Muscle layer of duodenum (tissue), 2 donors: Measurements from ENCODE around the gene ALPI.
"Not testable (repeated sequence)": the region's sequence is repeated elsewhere in the genome, so short reads cannot be mapped to it uniquely, and the experiment has no call there.

Experiments
- H3K27ac ChIP-seq: one replicate; pipeline ENCODE4 v1.7.0; 2013; ENCODE audit warnings: mild to moderate bottlenecking, low read length
- H3K27me3 ChIP-seq: one replicate; pipeline ENCODE4 v1.7.0; 2013; ENCODE audit warnings: low read depth, mild to moderate bottlenecking, control low read depth, low read length
- H3K36me3 ChIP-seq, 2 donors: one replicate each; pipeline ENCODE4 v1.7.0; 2013; ENCODE audit warnings: low read length in 2 of 2, control low read depth in 1 of 2, mild to moderate bottlenecking in 1 of 2; ENCODE audit not compliant: insufficient read depth in 2 of 2, control insufficient read depth in 1 of 2
- H3K4me1 ChIP-seq, 2 donors: one replicate each; pipeline ENCODE4 v1.7.0; 2013; ENCODE audit warnings: low read length in 2 of 2, mild to moderate bottlenecking in 2 of 2, control low read depth in 1 of 2, moderate library complexity in 1 of 2; ENCODE audit not compliant: insufficient read depth in 2 of 2, control insufficient read depth in 1 of 2
- H3K4me3 ChIP-seq, 2 donors: one replicate each; pipeline ENCODE4 v1.7.0; 2013; ENCODE audit warnings: low read length in 2 of 2, low read depth in 1 of 2, mild to moderate bottlenecking in 1 of 2
- H3K9me3 ChIP-seq, 2 donors: one replicate each; pipeline ENCODE4 v1.7.0; 2013; ENCODE audit warnings: low read length in 2 of 2, control low read depth in 1 of 2, mild to moderate bottlenecking in 1 of 2; ENCODE audit not compliant: control insufficient read depth in 1 of 2
- donor health status: healthy.

Gene ALPI

DNA sequence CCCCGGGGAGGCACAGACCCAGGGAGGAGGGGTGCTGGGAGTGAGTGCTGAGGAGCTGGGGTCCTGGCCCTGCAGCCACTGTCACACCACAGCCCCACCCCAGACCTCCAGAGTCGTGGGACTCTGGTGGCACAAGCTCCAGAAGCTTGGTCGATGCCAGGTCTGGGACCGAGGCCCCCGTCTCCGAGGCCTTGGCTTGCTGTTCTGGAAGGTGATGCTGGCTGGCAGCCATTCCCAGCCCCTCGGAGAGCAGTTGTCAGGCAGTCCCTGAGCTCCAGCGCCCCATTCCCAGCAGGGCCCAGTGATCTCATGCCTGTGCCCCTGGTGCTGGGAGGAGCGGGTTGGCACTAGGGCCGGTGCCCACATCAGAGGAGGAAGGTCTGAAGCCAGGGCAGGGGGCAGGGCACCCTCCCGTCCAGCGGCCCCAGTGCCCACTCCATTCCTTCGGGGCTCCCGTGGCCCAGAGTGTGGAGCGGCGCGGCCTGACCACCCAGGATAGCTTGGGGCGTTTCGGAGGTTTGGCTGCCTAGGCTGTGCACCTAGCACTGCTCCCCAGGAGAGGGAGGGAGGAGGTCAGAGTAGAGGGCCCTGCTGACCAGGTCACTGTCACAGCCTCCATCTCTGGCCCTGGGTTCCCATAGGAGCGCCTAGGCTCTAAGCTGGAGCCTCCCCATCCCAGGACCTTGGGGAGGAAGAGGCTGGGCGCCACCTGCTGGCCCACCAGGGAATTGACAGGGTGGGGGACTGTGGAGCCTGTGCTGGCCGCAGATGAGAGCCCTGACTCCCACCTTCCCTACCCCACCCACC lies 16.8 kb upstream of the ALPI start:
- H3K36me3 ChIP-seq, result no peaks in the 10 kb centered on the region
- no peaks in the 10 kb centered on the region for H3K4me1 ChIP-seq
- no peaks in the 10 kb centered on the region for H3K27me3 ChIP-seq
- no peak overlapping the region for H3K4me3 ChIP-seq
- H3K27ac ChIP-seq, result no peak overlapping the region
- H3K9me3 ChIP-seq, result no peaks in the 10 kb centered on the region

GRCh38 chr2:232439758-232440135 lies 16.2 kb upstream of the ALPI start:
- Histone ChIP-seq H3K27me3 (no peaks in the 10 kb centered on the region), H3K27ac (no peak overlapping the region), H3K36me3 (no peaks in the 10 kb centered on the region), H3K4me1 (no peaks in the 10 kb centered on the region), H3K4me3 (no peak overlapping the region), H3K9me3 (no peaks in the 10 kb centered on the region)

- not testable (repeated sequence) for H3K4me3 ChIP-seq, H3K27me3 ChIP-seq, H3K4me1 ChIP-seq, H3K27ac ChIP-seq, H3K36me3 ChIP-seq, H3K9me3 ChIP-seq
Observed at GRCh38 chr2:232440220-232441018, 15.5 kb upstream of the ALPI start.

- no peaks in the 10 kb centered on the region for H3K4me1 ChIP-seq
- H3K36me3 ChIP-seq, result no peaks in the 10 kb centered on the region
- no peaks in the 10 kb centered on the region for H3K9me3 ChIP-seq
- H3K4me3 ChIP-seq, result no peak overlapping the region
- no peaks in the 10 kb centered on the region for H3K27me3 ChIP-seq
- H3K27ac ChIP-seq, result no peak overlapping the region
Observed at GRCh38 chr2:232441147-232441651, 14.8 kb upstream of the ALPI start.

- H3K27me3 ChIP-seq, H3K27ac ChIP-seq, H3K4me3 ChIP-seq, H3K36me3 ChIP-seq, H3K9me3 ChIP-seq, H3K4me1 ChIP-seq: not testable (repeated sequence)
Observed at GRCh38 chr2:232441922-232442321, 14.0 kb upstream of the ALPI start.

- H3K4me1 ChIP-seq, H3K4me3 ChIP-seq, H3K27ac ChIP-seq, H3K9me3 ChIP-seq, H3K36me3 ChIP-seq, H3K27me3 ChIP-seq: not testable (repeated sequence)
Observed at GRCh38 chr2:232442431-232442830, 13.5 kb upstream of the ALPI start.

DNA sequence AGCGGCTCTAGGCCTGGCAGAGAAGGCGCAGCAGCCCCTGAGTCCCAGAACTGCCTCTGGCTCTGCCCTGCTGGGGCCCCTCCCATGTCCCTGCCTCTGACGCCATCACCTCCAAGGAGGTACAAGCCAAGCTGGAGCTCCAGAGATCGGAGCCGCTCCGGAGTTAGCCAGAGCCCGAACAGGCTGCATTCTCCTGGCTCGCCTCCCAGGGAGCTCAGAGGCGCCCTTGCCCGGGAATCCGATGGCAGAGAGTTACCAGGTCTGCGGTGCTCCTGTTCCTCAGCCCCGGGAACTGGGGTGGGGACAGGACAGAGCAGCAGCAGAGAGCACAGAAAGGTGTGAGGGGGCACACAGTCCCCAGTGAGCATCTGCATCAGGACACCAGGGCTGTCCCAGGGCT lies 12.9 kb upstream of the ALPI start:
- not testable (repeated sequence) for H3K27ac ChIP-seq, H3K4me1 ChIP-seq, H3K9me3 ChIP-seq, H3K4me3 ChIP-seq, H3K36me3 ChIP-seq, H3K27me3 ChIP-seq

DNA sequence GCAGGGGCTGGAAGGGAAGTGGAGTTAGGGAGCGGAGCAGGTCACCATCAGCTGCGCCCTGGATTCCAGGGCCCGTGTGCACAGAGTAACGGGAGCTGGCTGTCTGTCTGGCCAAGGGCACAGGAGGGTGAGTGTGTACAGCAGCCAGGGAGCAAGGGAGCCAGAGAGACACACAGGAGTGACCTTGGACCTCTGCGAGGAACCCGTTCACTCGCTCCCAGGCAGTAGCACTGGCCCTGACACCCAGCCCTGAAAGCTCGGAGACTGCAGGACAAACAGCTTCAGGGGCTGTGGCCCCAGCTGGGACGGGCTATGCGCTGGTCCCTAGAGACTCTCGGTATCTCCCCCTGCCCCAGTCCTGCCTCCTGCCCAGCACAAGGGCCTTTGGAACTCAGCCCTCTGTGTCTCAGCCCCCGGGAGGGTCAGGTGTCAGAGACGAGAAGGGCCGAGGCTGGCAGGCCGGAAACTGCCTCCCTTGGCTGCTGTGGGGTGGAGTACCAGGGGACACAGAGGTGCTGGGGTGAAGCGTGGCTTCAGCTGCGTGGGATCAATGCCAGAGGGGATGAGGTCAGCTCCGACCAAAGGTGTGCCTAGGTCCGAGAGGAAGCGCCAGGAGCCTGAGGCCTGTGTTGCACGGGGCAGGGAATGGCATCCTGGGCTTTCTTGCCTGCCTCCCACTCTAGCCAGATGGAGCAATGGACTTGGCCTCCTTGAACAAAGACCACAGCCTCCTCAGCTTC lies 12.1 kb upstream of the ALPI start:
- H3K27me3 ChIP-seq, H3K27ac ChIP-seq, H3K4me3 ChIP-seq, H3K4me1 ChIP-seq, H3K36me3 ChIP-seq, H3K9me3 ChIP-seq: not testable (repeated sequence)

GRCh38 chr2:232444409-232445148 lies 11.4 kb upstream of the ALPI start:
- Histone ChIP-seq H3K4me3 (no peak overlapping the region), H3K36me3 (no peaks in the 10 kb centered on the region), H3K27me3 (no peaks in the 10 kb centered on the region), H3K4me1 (no peaks in the 10 kb centered on the region), H3K9me3 (no peaks in the 10 kb centered on the region), H3K27ac (no peak overlapping the region)

- not testable (repeated sequence) for H3K27me3 ChIP-seq, H3K36me3 ChIP-seq, H3K9me3 ChIP-seq, H3K4me1 ChIP-seq, H3K4me3 ChIP-seq, H3K27ac ChIP-seq
Observed at GRCh38 chr2:232445149-232445885, 10.6 kb upstream of the ALPI start.
